GM12878 (cell line): ENCODE data around the gene FAM186B. TPM values are rescaled to one million over a fixed set of nuclear protein-coding genes. Genes with fewer than 3 reads are reported as not detected.

ENCODE experiments used
- ATAC-seq: fragments of 200-7000 bp; cut with Tn5 transposase; 3 replicates; pipeline ENCODE4 v1.9.1; 2020; ENCODE audit warnings: mild to moderate bottlenecking, moderate library complexity
- BruUV-seq: library from RNA; stranded (reverse); fragments of 400-500 nt; replicated peaks from 2 replicates; lab custom pipeline; 2021; lab: Mats Ljungman, UMichigan
- CTCF ChIA-PET: fragments of 300-600 bp; sonication (Branson Sonifier 250); formaldehyde crosslinking; extraction: SDS; loops from one replicate; lab custom pipeline; 2021; ENCODE audit warnings: inconsistent platforms; lab: Yijun Ruan, JAX
- POLR2A ChIA-PET: fragments of 350-600 bp; formaldehyde crosslinking; extraction: SDS; loops from one replicate; lab custom pipeline; 2021; ENCODE audit warnings: inconsistent platforms; lab: Charles Lee
- RAD21 ChIA-PET: fragments of 300-600 bp; sonication (Branson Sonifier 250); formaldehyde crosslinking; loops from one replicate; lab custom pipeline; 2023; ENCODE audit warnings: antibody characterized with exemption; ENCODE audit not compliant: unreplicated experiment; lab: Charles Lee
- SMC1A ChIA-PET: fragments of 300-600 bp; sonication (Branson Sonifier 250); formaldehyde crosslinking; loops from one replicate; lab custom pipeline; 2023; ENCODE audit not compliant: unreplicated experiment, uncharacterized antibody; lab: Charles Lee
- DNase-seq: peaks from one replicate; pipeline ENCODE4 v3.0.0-alpha.2; 2011; ENCODE audit warnings: low read depth, low spot score
- FAIRE-seq: peaks from 3 replicates; lab custom pipeline; 2011; peaks lifted over from hg19 to GRCh38; lab: Jason Lieb, UNC
- H2AFZ ChIP-seq: 2 replicates; pipeline ENCODE4 v1.6.0; 2011; ENCODE audit warnings: low read depth, low read length, control low read depth; ENCODE audit not compliant: control insufficient read depth
- H3K27ac ChIP-seq: 2 replicates; pipeline ENCODE4 v1.5.1; 2011; ENCODE audit warnings: control low read depth; ENCODE audit not compliant: control insufficient read depth, insufficient read depth
- H3K27me3 ChIP-seq, 2 experiments: replicated peaks in 1 of 2; 2 replicates each; pipeline versions ENCODE4 v1.6.0 to v1.6.1; 2011; ENCODE audit warnings: low read length in 1 of 2; ENCODE audit not compliant: control insufficient read depth in 2 of 2, insufficient read depth in 2 of 2
- H3K36me3 ChIP-seq, 2 experiments: 2 replicates each; pipeline ENCODE4 v1.5.1; 2011; ENCODE audit warnings: low read length in 1 of 2; ENCODE audit not compliant: control insufficient read depth in 2 of 2, insufficient read depth in 2 of 2
- H3K4me1 ChIP-seq: 2 replicates; pipeline ENCODE4 v1.6.1; 2011; ENCODE audit warnings: mild to moderate bottlenecking, low read length, moderate library complexity, mixed read lengths; ENCODE audit not compliant: control insufficient read depth, insufficient read depth
- H3K4me2 ChIP-seq: 2 replicates; pipeline ENCODE4 v1.6.0; 2011; ENCODE audit warnings: control low read depth; ENCODE audit not compliant: control insufficient read depth, insufficient read depth
- H3K4me3 ChIP-seq: fragments of 200-600 bp; sonication (generic); 2 replicates; pipeline ENCODE4 v1.5.1; 2016
- H3K79me2 ChIP-seq: 2 replicates; pipeline ENCODE4 v1.6.0; 2011; ENCODE audit warnings: low read length; ENCODE audit not compliant: control insufficient read depth, insufficient read depth
- H3K9ac ChIP-seq: 2 replicates; pipeline ENCODE4 v1.8.0; 2011; ENCODE audit warnings: low read length, control low read depth, mixed read lengths; ENCODE audit not compliant: control insufficient read depth, insufficient read depth
- H3K9me3 ChIP-seq: replicated peaks from 3 replicates; pipeline ENCODE4 v1.5.1; 2011; ENCODE audit warnings: mild to moderate bottlenecking, low read length; ENCODE audit not compliant: control insufficient read depth, insufficient read depth
- H4K20me1 ChIP-seq: 2 replicates; pipeline ENCODE4 v1.6.0; 2011; ENCODE audit not compliant: control insufficient read depth, insufficient read depth
- CREB1 ChIP-seq: IDR thresholded peaks from 2 replicates; pipeline ENCODE4 v1.6.1; 2012; ENCODE audit warnings: low read depth, mild to moderate bottlenecking, inconsistent platforms
- E4F1 ChIP-seq: fragments of 450-650 bp; IDR thresholded peaks from 2 replicates; pipeline ENCODE4 v1.6.1; 2018; ENCODE audit warnings: borderline replicate concordance, mild to moderate bottlenecking; ENCODE audit not compliant: partially characterized antibody
- KDM1A ChIP-seq: fragments of 200-600 bp; sonication (generic); IDR thresholded peaks from 2 replicates; pipeline ENCODE4 v1.6.1; 2016; ENCODE audit warnings: borderline replicate concordance
- LARP7 ChIP-seq: fragments of 450-650 bp; IDR thresholded peaks from 2 replicates; pipeline ENCODE4 v1.6.1; 2017; ENCODE audit warnings: mild to moderate bottlenecking
- NKRF ChIP-seq: fragments of 450-650 bp; conservative IDR thresholded peaks from 2 replicates; pipeline ENCODE4 v1.6.1; 2017; ENCODE audit warnings: mild to moderate bottlenecking, moderate library complexity
- RAD21 ChIP-seq: IDR thresholded peaks from 2 replicates; pipeline ENCODE4 v1.6.1; 2011; ENCODE audit warnings: mild to moderate bottlenecking, low read depth, low read length, moderate library complexity; ENCODE audit not compliant: insufficient read depth
- WGBS: methylation state at CpG from one replicate; pipeline ENCODE4 v1.1.6; 2016; ENCODE audit warnings: low lambda C conversion rate; ENCODE audit not compliant: insufficient replicate concordance, insufficient coverage; ENCODE audit errors: missing lambda C conversion rate; 5-methylcytosine and 5-hydroxymethylcytosine counted together
- in situ Hi-C: fragments of 300-500 bp; cut with MboI; formaldehyde crosslinking; loops from 9 replicates; pipeline ENCODE4 v1.14.3; 2018; ENCODE audit warnings: mixed read lengths
- intact Hi-C: fragments of 100-400 bp; cut with micrococcal nuclease; formaldehyde crosslinking; loops from one replicate; pipeline ENCODE4 v1.14.2; 2022; ENCODE audit not compliant: unreplicated experiment
- polyA plus RNA-seq, 11 experiments: library from polyadenylated mRNA; depleted of rRNA in 4 of 11; unstranded in 6 of 11; stranded (reverse) in 5 of 11; fragments of >200 nt; fragmentation: Nextera tagmentation in 4 of 11; fragmentation: Illumina TruSeq in 1 of 11; extraction: Ambion mirVana in 4 of 11; extraction: Trizol in 1 of 11; gene quantifications; 1 replicate in 1 of 11; 2 replicates in 10 of 11; pipeline versions ENCODE4 v1.2.1 to v1.2.3, GENCODE V29; 2011 to 2016; ENCODE audit warnings: inconsistent platforms in 2 of 11, missing spikeins in 2 of 11, low read depth in 1 of 11
- total RNA-seq, 4 experiments: library from RNA; depleted of rRNA in 3 of 4; stranded (reverse); fragments of >200 nt in 3 of 4; fragmentation: Illumina TruSeq in 1 of 4; extraction: Trizol in 1 of 4; gene quantifications; 2 replicates each; pipeline versions ENCODE4 v1.2.1 to v1.2.3, GENCODE V29; 2013 to 2021
- TF ChIP-seq, protein P1 (sequence below): IDR thresholded peaks from 2 replicates; pipeline ENCODE4 v1.6.1; 2012; ENCODE audit warnings: mild to moderate bottlenecking, low read depth, low read length
- TF ChIP-seq, protein P2 (sequence below): fragments of 450-650 bp; IDR thresholded peaks from 2 replicates; pipeline ENCODE4 v1.6.1; 2017; ENCODE audit warnings: mild to moderate bottlenecking, moderate library complexity

The FAM186B gene
- total and polyA plus RNA-seq, 10 of the 15 experiments (the other 5 are each of a cell fraction or from before 2014, with no cell fraction given): 0.13 to 0.79 (median 0.51) TPM

DNA sequence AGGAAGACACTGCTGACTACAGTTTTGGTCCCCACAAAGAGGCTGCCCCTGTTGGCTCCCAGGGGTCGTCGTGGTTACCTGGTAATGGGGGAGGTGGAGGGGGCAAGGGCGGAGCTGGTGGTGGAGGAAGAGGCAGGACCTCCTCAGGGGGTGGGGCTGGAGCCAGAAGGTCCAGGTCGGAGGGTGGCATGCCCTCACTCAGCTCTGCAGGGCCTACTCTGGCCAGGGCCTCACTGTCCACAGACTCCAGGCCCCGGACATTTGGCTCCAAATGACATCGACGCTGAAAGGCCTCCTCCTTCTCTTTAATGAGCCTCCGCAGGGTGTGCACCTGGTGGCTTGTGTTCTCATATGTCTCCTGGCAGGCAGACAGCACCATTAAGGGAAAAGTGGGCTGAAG, 46.4 kb upstream of the FAM186B start:
- Histone ChIP-seq H3K27me3 (no peaks in the 10 kb centered on the region), H3K79me2 (no peaks in the 10 kb centered on the region), H3K27ac (no peak overlapping the region), H3K9ac (no peak overlapping the region), H3K9me3 (no peaks in the 10 kb centered on the region), H3K36me3 (peaks cover 46 to 47% of the 10 kb centered on the region in 2 experiments), H3K4me3 (no peak overlapping the region), H2AFZ (no peak overlapping the region), H4K20me1 (no peaks in the 10 kb centered on the region; the same call in 1 of the 2 replicates), H3K4me2 (no peak overlapping the region), H3K4me1 (no peaks in the 10 kb centered on the region)
- ATAC-seq (no peak), DNase-seq (no peak), FAIRE-seq (no peak)
- ChIA-PET CTCF (interaction anchor here (0.7 to 2.6 kb wide), 6 partner anchors 8 to 293 kb away, joined by 3 to 16 read pairs (median 4); partner anchors contain the start of gene FMNL3), POLR2A (interaction anchor here (2.6 kb wide), 1 partner anchor 11 kb away, joined by 6 read pairs; no protein-coding TSS in a partner anchor), SMC1A (interaction anchor here (0.7 to 10.9 kb wide), 4 partner anchors 28 to 63 kb away, joined by 3 to 191 read pairs (median 4); partner anchors contain the start of gene FMNL3), RAD21 (interaction anchor here (1.1 kb wide), 1 partner anchor 11 kb away, joined by 3 read pairs; no protein-coding TSS in a partner anchor)
- no TSS peak for BruUV-seq
- in situ Hi-C loops: no loop called here
- 90% methylated on average over 8 of the region's 8 CpGs for WGBS
- intact Hi-C loops: no loop called here
- TF ChIP-seq E4F1: no peak
- TF ChIP-seq KDM1A: no peak
- TF ChIP-seq NKRF: no peak
- TF ChIP-seq, protein P1, sequence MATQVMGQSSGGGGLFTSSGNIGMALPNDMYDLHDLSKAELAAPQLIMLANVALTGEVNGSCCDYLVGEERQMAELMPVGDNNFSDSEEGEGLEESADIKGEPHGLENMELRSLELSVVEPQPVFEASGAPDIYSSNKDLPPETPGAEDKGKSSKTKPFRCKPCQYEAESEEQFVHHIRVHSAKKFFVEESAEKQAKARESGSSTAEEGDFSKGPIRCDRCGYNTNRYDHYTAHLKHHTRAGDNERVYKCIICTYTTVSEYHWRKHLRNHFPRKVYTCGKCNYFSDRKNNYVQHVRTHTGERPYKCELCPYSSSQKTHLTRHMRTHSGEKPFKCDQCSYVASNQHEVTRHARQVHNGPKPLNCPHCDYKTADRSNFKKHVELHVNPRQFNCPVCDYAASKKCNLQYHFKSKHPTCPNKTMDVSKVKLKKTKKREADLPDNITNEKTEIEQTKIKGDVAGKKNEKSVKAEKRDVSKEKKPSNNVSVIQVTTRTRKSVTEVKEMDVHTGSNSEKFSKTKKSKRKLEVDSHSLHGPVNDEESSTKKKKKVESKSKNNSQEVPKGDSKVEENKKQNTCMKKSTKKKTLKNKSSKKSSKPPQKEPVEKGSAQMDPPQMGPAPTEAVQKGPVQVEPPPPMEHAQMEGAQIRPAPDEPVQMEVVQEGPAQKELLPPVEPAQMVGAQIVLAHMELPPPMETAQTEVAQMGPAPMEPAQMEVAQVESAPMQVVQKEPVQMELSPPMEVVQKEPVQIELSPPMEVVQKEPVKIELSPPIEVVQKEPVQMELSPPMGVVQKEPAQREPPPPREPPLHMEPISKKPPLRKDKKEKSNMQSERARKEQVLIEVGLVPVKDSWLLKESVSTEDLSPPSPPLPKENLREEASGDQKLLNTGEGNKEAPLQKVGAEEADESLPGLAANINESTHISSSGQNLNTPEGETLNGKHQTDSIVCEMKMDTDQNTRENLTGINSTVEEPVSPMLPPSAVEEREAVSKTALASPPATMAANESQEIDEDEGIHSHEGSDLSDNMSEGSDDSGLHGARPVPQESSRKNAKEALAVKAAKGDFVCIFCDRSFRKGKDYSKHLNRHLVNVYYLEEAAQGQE: no peak
- TF ChIP-seq LARP7: no peak
- TF ChIP-seq CREB1: no peak
- TF ChIP-seq, protein P2, sequence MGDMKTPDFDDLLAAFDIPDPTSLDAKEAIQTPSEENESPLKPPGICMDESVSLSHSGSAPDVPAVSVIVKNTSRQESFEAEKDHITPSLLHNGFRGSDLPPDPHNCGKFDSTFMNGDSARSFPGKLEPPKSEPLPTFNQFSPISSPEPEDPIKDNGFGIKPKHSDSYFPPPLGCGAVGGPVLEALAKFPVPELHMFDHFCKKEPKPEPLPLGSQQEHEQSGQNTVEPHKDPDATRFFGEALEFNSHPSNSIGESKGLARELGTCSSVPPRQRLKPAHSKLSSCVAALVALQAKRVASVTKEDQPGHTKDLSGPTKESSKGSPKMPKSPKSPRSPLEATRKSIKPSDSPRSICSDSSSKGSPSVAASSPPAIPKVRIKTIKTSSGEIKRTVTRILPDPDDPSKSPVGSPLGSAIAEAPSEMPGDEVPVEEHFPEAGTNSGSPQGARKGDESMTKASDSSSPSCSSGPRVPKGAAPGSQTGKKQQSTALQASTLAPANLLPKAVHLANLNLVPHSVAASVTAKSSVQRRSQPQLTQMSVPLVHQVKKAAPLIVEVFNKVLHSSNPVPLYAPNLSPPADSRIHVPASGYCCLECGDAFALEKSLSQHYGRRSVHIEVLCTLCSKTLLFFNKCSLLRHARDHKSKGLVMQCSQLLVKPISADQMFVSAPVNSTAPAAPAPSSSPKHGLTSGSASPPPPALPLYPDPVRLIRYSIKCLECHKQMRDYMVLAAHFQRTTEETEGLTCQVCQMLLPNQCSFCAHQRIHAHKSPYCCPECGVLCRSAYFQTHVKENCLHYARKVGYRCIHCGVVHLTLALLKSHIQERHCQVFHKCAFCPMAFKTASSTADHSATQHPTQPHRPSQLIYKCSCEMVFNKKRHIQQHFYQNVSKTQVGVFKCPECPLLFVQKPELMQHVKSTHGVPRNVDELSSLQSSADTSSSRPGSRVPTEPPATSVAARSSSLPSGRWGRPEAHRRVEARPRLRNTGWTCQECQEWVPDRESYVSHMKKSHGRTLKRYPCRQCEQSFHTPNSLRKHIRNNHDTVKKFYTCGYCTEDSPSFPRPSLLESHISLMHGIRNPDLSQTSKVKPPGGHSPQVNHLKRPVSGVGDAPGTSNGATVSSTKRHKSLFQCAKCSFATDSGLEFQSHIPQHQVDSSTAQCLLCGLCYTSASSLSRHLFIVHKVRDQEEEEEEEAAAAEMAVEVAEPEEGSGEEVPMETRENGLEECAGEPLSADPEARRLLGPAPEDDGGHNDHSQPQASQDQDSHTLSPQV: no peak
- TF ChIP-seq RAD21: no peak
